GM12892 (cell line): ENCODE measurements around the gene PLEKHG5.

Experiments
- POLR2A ChIP-seq: IDR thresholded peaks from 2 replicates; pipeline ENCODE4 v1.6.1; 2011; ENCODE audit warnings: low read depth, low read length, control low read depth
- TAF1 ChIP-seq: IDR thresholded peaks from 2 replicates; pipeline ENCODE4 v1.6.1; 2011; ENCODE audit warnings: low read depth, mild to moderate bottlenecking, control low read depth, low read length, borderline replicate concordance

DNA sequence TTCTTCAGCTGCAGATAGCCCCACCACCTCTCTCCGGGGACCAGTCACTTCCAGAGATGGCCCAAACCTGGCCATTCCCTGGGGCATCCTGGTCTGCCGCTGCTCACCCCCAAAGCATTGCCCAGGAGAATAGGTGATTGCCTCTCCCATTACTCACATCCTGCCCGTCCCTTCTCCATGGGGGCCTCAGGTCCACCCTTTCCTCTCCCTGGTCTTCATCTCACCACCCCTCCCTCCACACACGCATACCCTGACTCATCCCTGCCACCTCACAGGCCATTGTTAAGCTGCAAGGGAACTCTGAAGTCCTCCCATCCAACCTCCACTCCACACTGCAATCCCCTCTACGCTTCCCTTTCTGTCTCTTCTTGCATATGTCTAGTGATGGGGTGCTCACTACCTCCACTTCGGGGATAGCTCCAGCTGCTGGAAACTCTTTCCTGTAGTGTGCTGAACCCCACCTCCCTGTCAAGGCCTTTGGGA, at the start of gene PLEKHG5:
- no peak for TF ChIP-seq TAF1
- no peak for TF ChIP-seq POLR2A
